IMR-90 (cell line): ENCODE results near the gene PRKD2.

ENCODE experiments used
- BHLHE40 ChIP-seq: fragments of 150-350 bp; IDR thresholded peaks from 2 replicates; pipeline ENCODE4 v1.6.1; 2016; ENCODE audit warnings: mild to moderate bottlenecking, low read depth, low read length
- CEBPB ChIP-seq: IDR thresholded peaks from 2 replicates; pipeline ENCODE4 v1.6.1; 2012; ENCODE audit warnings: low read depth, low read length, improper control_type of control experiment
- CHD1 ChIP-seq: IDR thresholded peaks from 2 replicates; pipeline ENCODE4 v1.6.1; 2012; ENCODE audit warnings: low read depth, low read length, improper control_type of control experiment
- ELK1 ChIP-seq: fragments of 150-350 bp; IDR thresholded peaks from 2 replicates; pipeline ENCODE4 v1.6.1; 2016; ENCODE audit warnings: low read depth, mild to moderate bottlenecking, low read length, moderate library complexity, borderline replicate concordance
- FOS ChIP-seq: fragments of 150-350 bp; IDR thresholded peaks from 2 replicates; pipeline ENCODE4 v1.6.1; 2016; ENCODE audit warnings: low read depth, low read length
- MAFK ChIP-seq: IDR thresholded peaks from 2 replicates; pipeline ENCODE4 v1.6.1; 2012; ENCODE audit warnings: low read depth, low read length, improper control_type of control experiment
- POLR2A ChIP-seq: IDR thresholded peaks from 2 replicates; pipeline ENCODE4 v1.6.1; 2012; ENCODE audit warnings: mild to moderate bottlenecking, low read depth, low read length
- RAD21 ChIP-seq: IDR thresholded peaks from 2 replicates; pipeline ENCODE4 v1.6.1; 2012; ENCODE audit warnings: low read length, improper control_type of control experiment
- RCOR1 ChIP-seq: IDR thresholded peaks from 2 replicates; pipeline ENCODE4 v1.6.1; 2012; ENCODE audit warnings: mild to moderate bottlenecking, low read length, improper control_type of control experiment; ENCODE audit not compliant: insufficient replicate concordance
- RFX5 ChIP-seq: IDR thresholded peaks from 2 replicates; pipeline ENCODE4 v1.8.0; 2012; ENCODE audit warnings: low read depth, mild to moderate bottlenecking, low read length, moderate library complexity
- SMC3 ChIP-seq: fragments of 150-350 bp; IDR thresholded peaks from 2 replicates; pipeline ENCODE4 v1.6.1; 2016; ENCODE audit warnings: low read depth, mild to moderate bottlenecking, antibody characterized with exemption, low read length, moderate library complexity
- TF ChIP-seq, protein P1 (sequence below): conservative IDR thresholded peaks from 2 replicates; pipeline ENCODE4 v1.5.1; 2012; ENCODE audit warnings: mild to moderate bottlenecking, low read depth, low read length, improper control_type of control experiment
- TF ChIP-seq, protein P2 (sequence below): fragments of 150-350 bp; IDR thresholded peaks from 2 replicates; pipeline ENCODE4 v1.6.1; 2017; ENCODE audit warnings: mild to moderate bottlenecking, antibody characterized with exemption, low read length, low read depth

- TF ChIP-seq BHLHE40 (no peak), POLR2A (no peak), SMC3 (no peak), FOS (no peak), CHD1 (no peak), CEBPB (no peak), RAD21 (no peak), RCOR1 (no peak), RFX5 (no peak), MAFK (no peak), ELK1 (no peak)
- TF ChIP-seq, protein P1, sequence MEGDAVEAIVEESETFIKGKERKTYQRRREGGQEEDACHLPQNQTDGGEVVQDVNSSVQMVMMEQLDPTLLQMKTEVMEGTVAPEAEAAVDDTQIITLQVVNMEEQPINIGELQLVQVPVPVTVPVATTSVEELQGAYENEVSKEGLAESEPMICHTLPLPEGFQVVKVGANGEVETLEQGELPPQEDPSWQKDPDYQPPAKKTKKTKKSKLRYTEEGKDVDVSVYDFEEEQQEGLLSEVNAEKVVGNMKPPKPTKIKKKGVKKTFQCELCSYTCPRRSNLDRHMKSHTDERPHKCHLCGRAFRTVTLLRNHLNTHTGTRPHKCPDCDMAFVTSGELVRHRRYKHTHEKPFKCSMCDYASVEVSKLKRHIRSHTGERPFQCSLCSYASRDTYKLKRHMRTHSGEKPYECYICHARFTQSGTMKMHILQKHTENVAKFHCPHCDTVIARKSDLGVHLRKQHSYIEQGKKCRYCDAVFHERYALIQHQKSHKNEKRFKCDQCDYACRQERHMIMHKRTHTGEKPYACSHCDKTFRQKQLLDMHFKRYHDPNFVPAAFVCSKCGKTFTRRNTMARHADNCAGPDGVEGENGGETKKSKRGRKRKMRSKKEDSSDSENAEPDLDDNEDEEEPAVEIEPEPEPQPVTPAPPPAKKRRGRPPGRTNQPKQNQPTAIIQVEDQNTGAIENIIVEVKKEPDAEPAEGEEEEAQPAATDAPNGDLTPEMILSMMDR = no peak
- TF ChIP-seq, protein P2, sequence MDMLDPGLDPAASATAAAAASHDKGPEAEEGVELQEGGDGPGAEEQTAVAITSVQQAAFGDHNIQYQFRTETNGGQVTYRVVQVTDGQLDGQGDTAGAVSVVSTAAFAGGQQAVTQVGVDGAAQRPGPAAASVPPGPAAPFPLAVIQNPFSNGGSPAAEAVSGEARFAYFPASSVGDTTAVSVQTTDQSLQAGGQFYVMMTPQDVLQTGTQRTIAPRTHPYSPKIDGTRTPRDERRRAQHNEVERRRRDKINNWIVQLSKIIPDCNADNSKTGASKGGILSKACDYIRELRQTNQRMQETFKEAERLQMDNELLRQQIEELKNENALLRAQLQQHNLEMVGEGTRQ = no peak
Observed at GRCh38 chr19:46729696-46730095, 12.8 kb upstream of the PRKD2 start.
